PFSK-1 (cell line): ENCODE results near the gene TNRC6B.

Experiments
- FOXP2 ChIP-seq: optimal IDR thresholded peaks from 2 replicates; pipeline ENCODE3; 2011; ENCODE audit warnings: borderline replicate concordance, control low read depth, inconsistent platforms; ENCODE audit not compliant: insufficient read depth; ENCODE audit errors: extremely low read length, extremely low read depth
- POLR2AphosphoS5 ChIP-seq: IDR thresholded peaks from 2 replicates; pipeline ENCODE4 v1.6.1; 2012; ENCODE audit warnings: low read depth, mild to moderate bottlenecking, control low read depth, low read length, moderate library complexity
- SIN3A ChIP-seq: IDR thresholded peaks from 2 replicates; pipeline ENCODE4 v1.6.1; 2012; ENCODE audit warnings: mild to moderate bottlenecking, low read length, moderate library complexity, borderline replicate concordance; ENCODE audit not compliant: insufficient read depth
- TAF1 ChIP-seq: IDR thresholded peaks from 2 replicates; pipeline ENCODE4 v1.6.1; 2012; ENCODE audit warnings: low read length, control low read depth, borderline replicate concordance; ENCODE audit not compliant: insufficient read depth
- TF ChIP-seq, protein P1 (sequence below), 2 experiments: IDR thresholded peaks; 2 replicates each; pipeline versions ENCODE4 v1.6.1 to v1.8.0; 2011 to 2012; ENCODE audit warnings: low read depth in 2 of 2, low read length in 2 of 2, control low read depth in 1 of 2, inconsistent platforms in 1 of 2, mild to moderate bottlenecking in 1 of 2, moderate library complexity in 1 of 2; ENCODE audit not compliant: insufficient read depth in 1 of 2

The TNRC6B gene

GRCh38 chr22:40252146-40252545 lies 74.4 kb downstream of the TNRC6B start:
- TF ChIP-seq FOXP2 (no peak), SIN3A (no peak)

DNA sequence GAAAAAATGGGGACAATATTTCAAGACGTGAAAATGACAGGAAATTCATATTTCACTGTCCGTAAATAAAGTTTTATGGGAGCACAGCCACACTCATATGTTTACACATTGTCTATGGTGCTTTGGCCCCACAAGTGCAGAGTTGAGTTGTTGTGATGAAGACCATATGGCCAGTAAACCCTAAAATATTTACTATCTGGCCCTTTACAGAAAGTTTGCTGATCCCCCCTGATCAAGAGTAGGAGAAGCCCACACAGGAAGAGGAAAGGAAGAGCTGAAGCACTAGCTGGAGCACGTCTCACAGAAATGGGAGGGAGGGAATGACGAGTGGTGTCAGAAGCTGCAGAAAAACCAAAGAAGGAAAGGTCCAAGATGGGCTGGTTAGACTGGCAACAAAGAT lies 78.8 kb downstream of the TNRC6B start:
- TF ChIP-seq FOXP2 (no peak), TAF1 (no peak)

DNA sequence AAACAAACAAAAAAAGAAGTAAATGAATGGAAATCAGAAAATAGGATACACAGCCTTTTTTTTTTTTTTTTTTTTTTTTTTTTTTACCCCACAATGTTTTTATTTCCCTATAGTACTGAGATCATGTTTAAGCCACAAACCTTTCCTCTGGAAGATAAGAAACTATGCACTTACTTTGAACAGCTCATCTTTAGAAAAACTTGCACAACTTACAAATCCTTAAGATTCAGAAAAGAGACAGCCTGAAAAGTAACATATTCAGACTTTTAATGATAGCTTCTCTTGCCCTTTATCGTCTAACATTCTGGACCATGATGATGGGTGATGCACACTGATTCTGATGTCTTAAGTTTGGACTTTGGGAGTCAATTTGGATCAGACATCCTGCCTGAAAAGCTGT lies 80.3 kb downstream of the TNRC6B start:
- no peak for TF ChIP-seq POLR2AphosphoS5

- TF ChIP-seq SIN3A (no peak), FOXP2 (no peak), POLR2AphosphoS5 (no peak), TAF1 (no peak)
- TF ChIP-seq, protein P1, sequence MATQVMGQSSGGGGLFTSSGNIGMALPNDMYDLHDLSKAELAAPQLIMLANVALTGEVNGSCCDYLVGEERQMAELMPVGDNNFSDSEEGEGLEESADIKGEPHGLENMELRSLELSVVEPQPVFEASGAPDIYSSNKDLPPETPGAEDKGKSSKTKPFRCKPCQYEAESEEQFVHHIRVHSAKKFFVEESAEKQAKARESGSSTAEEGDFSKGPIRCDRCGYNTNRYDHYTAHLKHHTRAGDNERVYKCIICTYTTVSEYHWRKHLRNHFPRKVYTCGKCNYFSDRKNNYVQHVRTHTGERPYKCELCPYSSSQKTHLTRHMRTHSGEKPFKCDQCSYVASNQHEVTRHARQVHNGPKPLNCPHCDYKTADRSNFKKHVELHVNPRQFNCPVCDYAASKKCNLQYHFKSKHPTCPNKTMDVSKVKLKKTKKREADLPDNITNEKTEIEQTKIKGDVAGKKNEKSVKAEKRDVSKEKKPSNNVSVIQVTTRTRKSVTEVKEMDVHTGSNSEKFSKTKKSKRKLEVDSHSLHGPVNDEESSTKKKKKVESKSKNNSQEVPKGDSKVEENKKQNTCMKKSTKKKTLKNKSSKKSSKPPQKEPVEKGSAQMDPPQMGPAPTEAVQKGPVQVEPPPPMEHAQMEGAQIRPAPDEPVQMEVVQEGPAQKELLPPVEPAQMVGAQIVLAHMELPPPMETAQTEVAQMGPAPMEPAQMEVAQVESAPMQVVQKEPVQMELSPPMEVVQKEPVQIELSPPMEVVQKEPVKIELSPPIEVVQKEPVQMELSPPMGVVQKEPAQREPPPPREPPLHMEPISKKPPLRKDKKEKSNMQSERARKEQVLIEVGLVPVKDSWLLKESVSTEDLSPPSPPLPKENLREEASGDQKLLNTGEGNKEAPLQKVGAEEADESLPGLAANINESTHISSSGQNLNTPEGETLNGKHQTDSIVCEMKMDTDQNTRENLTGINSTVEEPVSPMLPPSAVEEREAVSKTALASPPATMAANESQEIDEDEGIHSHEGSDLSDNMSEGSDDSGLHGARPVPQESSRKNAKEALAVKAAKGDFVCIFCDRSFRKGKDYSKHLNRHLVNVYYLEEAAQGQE (IDR thresholded peaks at IDR 0.05; ENCODE audit: insufficient read depth in 1 of 2, low read depth in 2 of 2, low read length in 2 of 2), result no peak
These were observed 80.8 kb downstream of the TNRC6B start for GRCh38 chr22:40258501-40258915.

DNA sequence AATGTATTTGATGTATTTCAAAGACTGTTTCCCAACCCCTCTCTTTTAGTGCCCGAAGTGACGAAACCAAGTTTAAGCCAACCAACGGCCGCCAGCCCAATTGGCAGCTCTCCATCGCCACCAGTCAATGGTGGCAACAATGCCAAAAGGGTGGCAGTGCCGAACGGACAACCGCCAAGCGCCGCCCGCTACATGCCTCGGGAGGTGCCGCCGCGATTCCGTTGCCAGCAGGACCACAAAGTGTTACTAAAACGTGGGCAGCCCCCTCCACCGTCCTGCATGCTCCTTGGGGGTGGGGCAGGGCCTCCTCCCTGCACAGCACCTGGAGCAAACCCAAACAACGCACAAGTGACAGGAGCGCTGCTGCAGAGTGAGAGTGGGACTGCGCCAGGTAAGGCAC lies 84.1 kb downstream of the TNRC6B start:
- no peak for TF ChIP-seq FOXP2
- TF ChIP-seq, protein P1 (IDR thresholded peaks at IDR 0.05; ENCODE audit: insufficient read depth in 1 of 2, low read depth in 2 of 2, low read length in 2 of 2), result no peak
- no peak for TF ChIP-seq SIN3A
- no peak for TF ChIP-seq TAF1
- no peak for TF ChIP-seq POLR2AphosphoS5

DNA sequence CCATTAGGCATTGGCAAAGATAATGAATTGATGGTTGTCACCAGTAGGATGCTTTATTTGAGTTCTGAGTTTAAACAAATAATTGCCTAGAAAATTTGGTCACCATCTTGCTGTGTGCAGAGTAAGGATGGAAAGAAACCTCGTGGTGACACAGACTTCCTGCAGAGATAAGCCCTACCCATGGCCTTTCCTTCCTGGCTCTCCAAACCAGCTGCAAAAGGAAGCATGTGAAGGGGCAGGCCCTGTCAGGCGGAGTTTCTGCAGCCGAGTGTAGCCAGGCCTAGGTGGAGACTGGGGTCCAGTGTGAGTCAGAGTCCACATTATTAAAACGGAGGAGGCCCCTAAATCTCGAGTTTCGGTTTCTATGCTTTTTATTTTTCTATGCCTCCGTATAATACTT lies 85.5 kb downstream of the TNRC6B start:
- TF ChIP-seq, protein P1 (IDR thresholded peaks at IDR 0.05; ENCODE audit: insufficient read depth in 1 of 2, low read depth in 2 of 2, low read length in 2 of 2), result no peak
- TF ChIP-seq TAF1 (no peak), POLR2AphosphoS5 (no peak), SIN3A (no peak), FOXP2 (no peak)

- TF ChIP-seq POLR2AphosphoS5, result no peak
- TF ChIP-seq TAF1, result no peak
These were observed 88.1 kb downstream of the TNRC6B start for GRCh38 chr22:40265783-40266182.

- TF ChIP-seq POLR2AphosphoS5, result no peak
- TF ChIP-seq SIN3A, result no peak
- no peak for TF ChIP-seq FOXP2
- TF ChIP-seq, protein P1 (IDR thresholded peaks at IDR 0.05; ENCODE audit: insufficient read depth in 1 of 2, low read depth in 2 of 2, low read length in 2 of 2), result no peak
- no peak for TF ChIP-seq TAF1
These were observed 92.3 kb downstream of the TNRC6B start for GRCh38 chr22:40270031-40270430.
